Prostate gland (tissue), 2 donors: ENCODE measurements around the gene TBX21. TPM values are rescaled to one million over a fixed set of nuclear protein-coding genes. Genes with fewer than 3 reads are reported as not detected.

Experiments
- DNase-seq: peaks from one replicate; pipeline ENCODE4 v3.0.0-alpha.2; 2019; ENCODE audit warnings: low spot score
- H3K27ac ChIP-seq, 2 donors: fragments of 200-600 bp; sonication (generic); 2 replicates each; pipeline ENCODE4 v1.5.1; 2017 to 2019
- H3K27me3 ChIP-seq: fragments of 200-600 bp; sonication (generic); replicated peaks from 2 replicates; pipeline ENCODE4 v1.5.1; 2019; ENCODE audit not compliant: insufficient read depth
- H3K36me3 ChIP-seq, 2 donors: fragments of 200-600 bp; sonication (generic); 1 replicate in 1 of 2; 2 replicates in 1 of 2; pipeline versions ENCODE4 v1.5.1 to v1.8.1; 2017 to 2019
- H3K4me1 ChIP-seq: fragments of 200-600 bp; sonication (generic); replicated peaks from 2 replicates; pipeline ENCODE4 v1.5.1; 2019
- H3K4me3 ChIP-seq, 2 donors: fragments of 200-600 bp; sonication (generic); 2 replicates each; pipeline ENCODE4 v1.5.1; 2017 to 2019
- H3K9me3 ChIP-seq: fragments of 200-600 bp; sonication (generic); 2 replicates; pipeline ENCODE4 v1.5.1; 2017
- CTCF ChIP-seq, 4 experiments: fragments of 200-600 bp in 2 of 4; fragments of 450-650 bp in 2 of 4; sonication (generic) in 2 of 4; IDR thresholded peaks; 1 replicate in 3 of 4; 2 replicates in 1 of 4; pipeline ENCODE4 v1.5.1; 2016 to 2019; ENCODE audit warnings: antibody characterized with exemption in 4 of 4, mild to moderate bottlenecking in 2 of 4, moderate library complexity in 2 of 4
- POLR2A ChIP-seq: fragments of 450-650 bp; IDR thresholded peaks from one replicate; pipeline ENCODE4 v1.6.1; 2016; ENCODE audit warnings: antibody characterized with exemption, mild to moderate bottlenecking
- POLR2AphosphoS5 ChIP-seq: sonication (generic); formaldehyde crosslinking; IDR thresholded peaks from one replicate; pipeline ENCODE4 v1.6.1; 2017; ENCODE audit warnings: antibody characterized with exemption
- WGBS: methylation state at CpG from one replicate; pipeline ENCODE4 v1.1.5; 2018; 5-methylcytosine and 5-hydroxymethylcytosine counted together
- intact Hi-C: fragments of 100-400 bp; cut with DNase I; formaldehyde crosslinking; loops from one replicate; pipeline ENCODE4 v1.14.2; 2022
- total RNA-seq, 2 donors: library from RNA; depleted of rRNA; stranded (reverse); fragments of >200 nt; gene quantifications; one replicate each; pipeline ENCODE4 v1.1.0, GENCODE V29; 2016

TBX21 gene
- total RNA-seq, 2 donors from 2014 or later = 0.27 to 0.45 TPM

GRCh38 chr17:47741793-47742145 lies 8.7 kb downstream of the TBX21 start:
- DNase-seq = no peak
- H3K4me1 ChIP-seq = no peaks in the 10 kb centered on the region
- no peaks in the 10 kb centered on the region for H3K36me3 ChIP-seq
- no peak overlapping the region for H3K4me3 ChIP-seq
- peaks cover 6% of the 10 kb centered on the region for H3K27me3 ChIP-seq
- H3K9me3 ChIP-seq = no peaks in the 10 kb centered on the region
- WGBS = 70% methylated on average over 9 of the region's 9 CpGs
- H3K27ac ChIP-seq = no peak overlapping the region
- intact Hi-C loops = no loop called here
- TF ChIP-seq POLR2AphosphoS5 (no peak), CTCF (IDR thresholded peaks at IDR 0.05) (no peak), POLR2A (no peak)

- Histone ChIP-seq H3K4me1 (no peaks in the 10 kb centered on the region), H3K9me3 (no peaks in the 10 kb centered on the region), H3K27ac (no peak overlapping the region), H3K36me3 (no peaks in the 10 kb centered on the region), H3K4me3 (no peak overlapping the region), H3K27me3 (peaks cover 6% of the 10 kb centered on the region)
- 34% methylated on average over 26 of the region's 26 CpGs for WGBS
- no peak for TF ChIP-seq CTCF (IDR thresholded peaks at IDR 0.05)
- no peak for TF ChIP-seq POLR2A
- no peak for TF ChIP-seq POLR2AphosphoS5
- intact Hi-C loops = no loop called here
- DNase-seq = no peak
Measured at GRCh38 chr17:47742319-47743181, 9.5 kb downstream of the TBX21 start.

- intact Hi-C loops = no loop called here
- Histone ChIP-seq H3K27ac (no peak overlapping the region), H3K36me3 (no peaks in the 10 kb centered on the region), H3K4me3 (no peak overlapping the region), H3K9me3 (no peaks in the 10 kb centered on the region), H3K27me3 (peaks cover 6% of the 10 kb centered on the region), H3K4me1 (no peaks in the 10 kb centered on the region)
- no peak for DNase-seq
- WGBS = 58% methylated on average over 21 of the region's 22 CpGs
- no peak for TF ChIP-seq CTCF (IDR thresholded peaks at IDR 0.05)
- no peak for TF ChIP-seq POLR2A
- TF ChIP-seq POLR2AphosphoS5 = no peak
Measured at GRCh38 chr17:47744168-47745036, 11.4 kb downstream of the TBX21 start.

- no peak for DNase-seq
- H3K4me1 ChIP-seq = no peaks in the 10 kb centered on the region
- H3K27me3 ChIP-seq = peaks cover 6% of the 10 kb centered on the region
- WGBS = 65% methylated on average over 9 of the region's 10 CpGs
- no peaks in the 10 kb centered on the region for H3K9me3 ChIP-seq
- no peak overlapping the region for H3K27ac ChIP-seq
- intact Hi-C loops = no loop called here
- H3K4me3 ChIP-seq = no peak overlapping the region
- TF ChIP-seq CTCF (IDR thresholded peaks at IDR 0.05) = no peak
- TF ChIP-seq POLR2AphosphoS5 = no peak
- TF ChIP-seq POLR2A = no peak
- H3K36me3 ChIP-seq = no peaks in the 10 kb centered on the region
Measured at GRCh38 chr17:47745037-47745380, 12.0 kb downstream of the TBX21 start.
